Smooth muscle cell (in vitro differentiated cells): ENCODE results near the gene DLAT. TPM values are rescaled to one million over a fixed set of nuclear protein-coding genes. Genes with fewer than 3 reads are reported as not detected.

Experiments used
- DNase-seq: peaks from one replicate; lab custom pipeline; 2025; ENCODE audit not compliant: unreplicated experiment; lab: John Stamatoyannopoulos, UW
- H2AFZ ChIP-seq: fragments of 200-600 bp; sonication (generic); 2 replicates; pipeline ENCODE4 v1.6.0; 2016; ENCODE audit warnings: antibody characterized with exemption, low read depth, mild to moderate bottlenecking
- H3F3A ChIP-seq: fragments of 200-600 bp; sonication (generic); 2 replicates; pipeline ENCODE4 v1.6.0; 2017; ENCODE audit warnings: antibody characterized with exemption, low read depth
- H3K27ac ChIP-seq: fragments of 200-600 bp; sonication (generic); 2 replicates; pipeline ENCODE4 v1.5.1; 2016; ENCODE audit warnings: low read depth, mild to moderate bottlenecking
- H3K27me3 ChIP-seq: fragments of 200-600 bp; sonication (generic); 2 replicates; pipeline ENCODE4 v1.6.1; 2016; ENCODE audit warnings: low read depth, mild to moderate bottlenecking
- H3K36me3 ChIP-seq: fragments of 200-600 bp; sonication (generic); 2 replicates; pipeline ENCODE4 v1.5.1; 2016; ENCODE audit warnings: low read depth
- H3K4me1 ChIP-seq: fragments of 200-600 bp; sonication (generic); 2 replicates; pipeline ENCODE4 v1.5.1; 2016; ENCODE audit warnings: low read depth
- H3K4me2 ChIP-seq: fragments of 200-600 bp; sonication (generic); 2 replicates; pipeline ENCODE4 v1.6.0; 2016; ENCODE audit warnings: mild to moderate bottlenecking
- H3K4me3 ChIP-seq: fragments of 200-600 bp; sonication (generic); 2 replicates; pipeline ENCODE4 v1.5.1; 2016; ENCODE audit warnings: mild to moderate bottlenecking
- H3K79me2 ChIP-seq: fragments of 200-600 bp; sonication (generic); 2 replicates; pipeline ENCODE4 v1.6.0; 2016; ENCODE audit warnings: low read depth, mild to moderate bottlenecking
- H3K9ac ChIP-seq: fragments of 200-600 bp; sonication (generic); 2 replicates; pipeline ENCODE4 v1.6.0; 2016; ENCODE audit warnings: low read depth
- H3K9me3 ChIP-seq: fragments of 200-600 bp; sonication (generic); replicated peaks from 2 replicates; pipeline ENCODE4 v1.5.1; 2016; ENCODE audit warnings: low read depth
- H4K20me1 ChIP-seq: fragments of 200-600 bp; sonication (generic); 2 replicates; pipeline ENCODE4 v1.6.0; 2016; ENCODE audit warnings: low read depth
- CTCF ChIP-seq: fragments of 200-600 bp; sonication (generic); IDR thresholded peaks from 2 replicates; pipeline ENCODE4 v1.5.1; 2017; ENCODE audit warnings: borderline replicate concordance, mild to moderate bottlenecking, antibody characterized with exemption; ENCODE audit not compliant: insufficient read depth, poor library complexity, severe bottlenecking
- WGBS: methylation state at CpG from one replicate; pipeline ENCODE4 v1.1.7; 2016; ENCODE audit warnings: low lambda C conversion rate; 5-methylcytosine and 5-hydroxymethylcytosine counted together
- polyA plus RNA-seq: library from polyadenylated mRNA; unstranded; fragments of >200 nt; fragmentation: Nextera tagmentation; extraction: Ambion mirVana; gene quantifications from 2 replicates; pipeline ENCODE4 v1.2.1, GENCODE V29; 2016
- total RNA-seq: library from RNA; depleted of rRNA; stranded (reverse); fragments of >200 nt; gene quantifications from 2 replicates; pipeline ENCODE4 v1.2.3, GENCODE V29; 2014

Gene DLAT
- total and polyA plus RNA-seq, 2 experiments from 2014 or later = 23.6 to 23.8 TPM

GRCh38 chr11:112012874-112013273 is 12.3 kb upstream of the DLAT start:
- Histone ChIP-seq H3K79me2 (no peaks in the 10 kb centered on the region), H3F3A (no peaks in the 10 kb centered on the region), H3K4me2 (no peak overlapping the region), H3K36me3 (no peaks in the 10 kb centered on the region), H4K20me1 (no peaks in the 10 kb centered on the region), H2AFZ (no peak overlapping the region), H3K4me3 (no peak overlapping the region), H3K4me1 (no peaks in the 10 kb centered on the region), H3K27ac (no peak overlapping the region), H3K9ac (no peak overlapping the region), H3K9me3 (no peaks in the 10 kb centered on the region), H3K27me3 (no peaks in the 10 kb centered on the region)
- no peak for TF ChIP-seq CTCF
- 74% methylated on average over 4 of the region's 4 CpGs for WGBS
- DNase-seq = no peak

DNA sequence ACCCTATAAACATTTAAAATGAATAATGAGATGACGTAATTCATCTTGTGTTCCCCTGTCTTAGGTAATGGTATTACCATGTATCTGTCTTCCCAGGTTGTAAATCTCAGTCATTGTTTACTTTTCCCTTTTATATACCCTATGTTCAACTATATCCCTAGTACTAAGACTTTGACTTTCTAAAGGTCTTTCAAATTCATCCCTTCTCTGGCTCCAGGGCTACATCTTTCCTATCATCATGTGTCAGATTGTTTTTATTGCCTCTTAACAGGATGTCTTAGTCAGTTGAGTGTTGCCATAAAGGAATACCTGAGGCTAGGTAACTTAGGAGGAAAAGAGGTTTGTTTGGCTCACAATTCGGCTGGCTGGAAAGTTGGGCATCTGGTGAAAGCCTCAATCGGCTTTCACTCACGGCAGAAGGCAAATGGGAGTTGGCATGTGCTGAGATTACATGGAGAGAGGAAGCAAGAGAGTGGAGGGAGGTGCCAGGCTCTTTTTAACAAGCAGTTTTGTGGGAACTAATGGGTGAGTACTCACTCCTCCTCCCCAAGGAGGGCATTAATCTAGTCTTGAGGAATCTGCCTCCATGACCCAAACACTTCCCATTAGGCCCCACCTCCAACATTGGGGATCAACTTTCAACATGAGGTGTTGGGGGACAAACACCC is 11.6 kb upstream of the DLAT start:
- H3K4me1 ChIP-seq = no peaks in the 10 kb centered on the region
- no peak overlapping the region for H3K4me3 ChIP-seq
- H3K9me3 ChIP-seq = no peaks in the 10 kb centered on the region
- no peak overlapping the region for H3K4me2 ChIP-seq
- H3K79me2 ChIP-seq = no peaks in the 10 kb centered on the region
- H3K27ac ChIP-seq = no peak overlapping the region
- H3K9ac ChIP-seq = no peak overlapping the region
- H4K20me1 ChIP-seq = no peaks in the 10 kb centered on the region
- H3F3A ChIP-seq = no peaks in the 10 kb centered on the region
- peaks cover 2% of the 10 kb centered on the region for H3K36me3 ChIP-seq
- TF ChIP-seq CTCF = no peak
- H3K27me3 ChIP-seq = no peaks in the 10 kb centered on the region
- no peak overlapping the region for H2AFZ ChIP-seq
- no peak for DNase-seq
- WGBS = 93% methylated on average over 4 of the region's 4 CpGs

GRCh38 chr11:112016088-112016764 is 9.0 kb upstream of the DLAT start:
- Histone ChIP-seq H3K79me2 (no peaks in the 10 kb centered on the region), H3K4me1 (no peaks in the 10 kb centered on the region), H2AFZ (no peak overlapping the region), H3K4me3 (no peak overlapping the region), H3K9ac (no peak overlapping the region), H3K9me3 (no peaks in the 10 kb centered on the region), H3K27ac (no peak overlapping the region), H3K27me3 (no peaks in the 10 kb centered on the region), H4K20me1 (no peaks in the 10 kb centered on the region), H3F3A (no peaks in the 10 kb centered on the region), H3K36me3 (peaks cover 19% of the 10 kb centered on the region), H3K4me2 (no peak overlapping the region)
- no peak for TF ChIP-seq CTCF
- 92% methylated on average over 13 of the region's 13 CpGs for WGBS
- DNase-seq = no peak
